Measurements from ENCODE around the gene PTPN11. TPM values are rescaled to one million over a fixed set of nuclear protein-coding genes. Genes with fewer than 3 reads are reported as not detected.

The PTPN11 gene
- total RNA-seq, 1 donor: 158 TPM

DNA sequence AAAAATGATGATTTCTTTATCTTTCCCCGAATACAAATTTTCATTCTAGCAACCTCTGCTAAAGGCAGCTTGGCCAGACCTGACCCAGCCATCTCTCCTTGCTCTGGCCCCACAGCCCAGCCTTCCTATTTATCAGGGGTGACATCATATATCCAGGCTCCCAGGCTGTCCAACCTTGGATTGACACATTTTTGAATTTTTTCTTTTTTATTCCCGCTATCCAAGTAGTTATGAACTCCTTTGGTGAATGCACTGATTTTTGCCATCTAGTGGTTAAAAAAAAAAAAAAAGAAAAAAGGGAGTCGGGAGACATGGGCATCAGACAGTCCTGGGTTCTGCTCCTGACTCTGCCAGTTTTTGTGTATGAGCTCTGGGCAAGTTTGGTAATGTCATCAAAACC is 120.5 kb downstream of the PTPN11 start:
- TF ChIP-seq CTCF (IDR thresholded peaks at IDR 0.05; ENCODE audit: insufficient read depth, low read depth, low read length): no peak
- H3K4me3 ChIP-seq (ENCODE audit: low read depth, low read length): no peak overlapping the region
- DNase-seq (ENCODE audit: low read depth): no peak

- H3K4me3 ChIP-seq (ENCODE audit: low read depth, low read length): no peak overlapping the region
- TF ChIP-seq CTCF (IDR thresholded peaks at IDR 0.05; ENCODE audit: insufficient read depth, low read depth, low read length): no peak
- DNase-seq (ENCODE audit: low read depth): no peak
These were observed 121.3 kb downstream of the PTPN11 start for GRCh38 chr12:112540021-112540420.

- TF ChIP-seq CTCF (IDR thresholded peaks at IDR 0.05; ENCODE audit: insufficient read depth, low read depth, low read length): no peak
- no peak for DNase-seq (ENCODE audit: low read depth)
- H3K4me3 ChIP-seq (ENCODE audit: low read depth, low read length): no peak overlapping the region
These were observed 125.0 kb downstream of the PTPN11 start for GRCh38 chr12:112543751-112544150.

- H3K4me3 ChIP-seq (ENCODE audit: low read depth, low read length): no peak overlapping the region
- DNase-seq (ENCODE audit: low read depth): no peak
- no peak for TF ChIP-seq CTCF (IDR thresholded peaks at IDR 0.05; ENCODE audit: insufficient read depth, low read depth, low read length)
These were observed 127.6 kb downstream of the PTPN11 start for GRCh38 chr12:112546339-112546738.

DNA sequence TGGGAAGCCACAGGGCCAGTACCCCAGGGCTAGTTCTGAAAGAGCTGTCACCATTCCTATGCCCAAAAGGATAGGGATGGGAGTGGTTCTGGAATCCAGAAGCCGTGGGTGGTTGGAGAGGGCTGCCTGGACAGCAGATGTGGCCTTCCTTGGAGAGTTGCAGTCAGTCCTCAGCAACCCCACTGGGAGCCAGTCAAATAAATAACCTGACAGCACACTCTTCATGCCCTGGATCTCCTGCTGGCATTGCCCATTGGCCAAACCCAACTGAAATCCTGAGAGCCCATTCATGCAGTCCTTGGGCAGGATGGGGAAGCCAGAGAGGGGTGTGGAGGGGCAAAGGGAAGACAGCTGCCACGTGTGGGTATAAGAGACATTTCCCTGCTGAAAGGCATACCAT is 128.2 kb downstream of the PTPN11 start:
- no peak for TF ChIP-seq CTCF (IDR thresholded peaks at IDR 0.05; ENCODE audit: insufficient read depth, low read depth, low read length)
- DNase-seq (ENCODE audit: low read depth): no peak
- no peak overlapping the region for H3K4me3 ChIP-seq (ENCODE audit: low read depth, low read length)

DNA sequence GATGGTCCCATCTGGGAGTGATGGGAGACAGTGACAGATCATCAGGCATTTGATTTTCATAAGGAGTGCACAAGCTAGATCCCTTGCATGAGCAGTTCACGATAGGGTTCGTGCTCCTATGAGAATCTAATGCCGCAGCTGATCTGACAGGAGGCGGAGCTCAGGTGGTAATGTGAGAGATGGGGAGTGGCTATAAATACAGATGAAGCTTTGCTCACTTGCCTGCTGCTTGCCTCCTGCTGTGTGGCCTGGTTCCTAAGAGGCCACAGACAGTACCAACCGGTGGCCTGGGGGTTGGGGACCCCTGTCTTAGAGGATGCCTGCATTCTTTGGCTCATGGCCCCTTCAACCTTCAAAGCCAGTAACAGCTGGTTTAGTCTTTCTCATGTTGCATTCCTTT is 130.3 kb downstream of the PTPN11 start:
- no peak for DNase-seq (ENCODE audit: low read depth)
- H3K4me3 ChIP-seq (ENCODE audit: low read depth, low read length): no peak overlapping the region
- no peak for TF ChIP-seq CTCF (IDR thresholded peaks at IDR 0.05; ENCODE audit: insufficient read depth, low read depth, low read length)

GRCh38 chr12:112551681-112552080 is 132.9 kb downstream of the PTPN11 start:
- no peak for TF ChIP-seq CTCF (IDR thresholded peaks at IDR 0.05; ENCODE audit: insufficient read depth, low read depth, low read length)
- H3K4me3 ChIP-seq (ENCODE audit: low read depth, low read length): no peak overlapping the region
- no peak for DNase-seq (ENCODE audit: low read depth)

Measured in fibroblast of villous mesenchyme (primary cell).